ENCODE results near the gene FAM107A.

DNA sequence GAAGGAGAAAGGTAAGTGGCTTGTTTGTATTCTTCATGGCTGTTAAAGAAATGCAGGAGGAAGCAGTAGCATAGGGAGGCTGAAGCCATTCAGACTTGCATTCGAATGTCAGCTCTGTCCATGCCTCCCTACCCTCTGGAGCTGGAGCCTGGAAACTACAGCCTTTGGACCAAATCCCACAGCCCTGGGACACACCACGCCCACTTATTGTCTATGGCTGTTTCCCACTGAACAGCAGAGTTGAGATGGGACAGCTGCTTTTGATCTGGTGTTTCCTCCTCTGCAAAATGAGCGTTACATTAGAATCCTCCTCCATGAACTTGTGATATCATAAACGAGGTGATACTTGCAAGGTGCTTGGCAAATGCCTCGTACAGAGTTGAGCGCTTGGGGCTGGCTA, 3.6 kb downstream of the FAM107A start:
- TF ChIP-seq EZH2phosphoT487 (IDR thresholded peaks at IDR 0.05; ENCODE audit: borderline replicate concordance) (no peak), CTCF (conservative IDR thresholded peaks at IDR 0.05; ENCODE audit: low read length) (no peak)

Measured in Loucy (cell line).